Heart right ventricle (tissue), 16 donors: Measurements from ENCODE around the gene RAB6C. TPM values are rescaled to one million over a fixed set of nuclear protein-coding genes. Genes with fewer than 3 reads are reported as not detected.
"Not testable (repeated sequence)": the region's sequence is repeated elsewhere in the genome, so short reads cannot be mapped to it uniquely, and the experiment has no call there.

Source experiments
- ATAC-seq, 8 donors: fragments of 200-7000 bp; cut with Tn5 transposase; one replicate each; pipeline ENCODE4 v1.9.1; 2020; ENCODE audit warnings: mild to moderate bottlenecking in 8 of 8, moderate library complexity in 8 of 8, moderate number of reproducible peaks in 1 of 8
- DNase-seq, 2 donors: peaks; one replicate each; pipeline ENCODE4 v3.0.0-alpha.2; 2020
- H3K27ac ChIP-seq, 10 donors: fragments of 200-600 bp; sonication (generic) in 2 of 10; one replicate each; pipeline versions ENCODE4 v1.5.0 to v1.8.0; 2020 to 2022; ENCODE audit warnings: mild to moderate bottlenecking in 3 of 10
- H3K27me3 ChIP-seq, 7 donors: fragments of 200-600 bp; one replicate each; pipeline ENCODE4 v1.8.0; 2021 to 2022; ENCODE audit warnings: mild to moderate bottlenecking in 2 of 7
- H3K36me3 ChIP-seq, 9 donors: fragments of 200-600 bp; sonication (generic) in 1 of 9; one replicate each; pipeline versions ENCODE4 v1.5.0 to v1.8.0; 2020 to 2022; ENCODE audit warnings: mild to moderate bottlenecking in 2 of 9
- H3K4me1 ChIP-seq, 9 donors: fragments of 200-600 bp; sonication (generic) in 1 of 9; one replicate each; pipeline versions ENCODE4 v1.5.0 to v1.8.0; 2020 to 2022; ENCODE audit warnings: mild to moderate bottlenecking in 4 of 9
- H3K4me3 ChIP-seq, 10 donors: fragments of 200-600 bp; sonication (generic) in 2 of 10; one replicate each; pipeline versions ENCODE4 v1.5.0 to v1.8.0; 2020 to 2022; ENCODE audit warnings: mild to moderate bottlenecking in 7 of 10, moderate library complexity in 2 of 10
- H3K9me3 ChIP-seq, 11 donors: fragments of 200-600 bp in 10 of 11; sonication (generic) in 2 of 11; one replicate each; pipeline versions ENCODE4 v1.5.0 to v1.8.0; 2013 to 2022; ENCODE audit warnings: mild to moderate bottlenecking in 2 of 11, control low read depth in 1 of 11, moderate library complexity in 1 of 11
- WGBS, 2 donors: extraction: QIAGEN DNeasy Blood & Tissue Kit; methylation state at CpG; one replicate each; pipeline ENCODE4 v1.1.7; 2013; ENCODE audit warnings: inconsistent platforms in 1 of 2; 5-methylcytosine and 5-hydroxymethylcytosine counted together
- intact Hi-C, 10 donors: fragments of 100-400 bp; cut with DNase I; formaldehyde crosslinking; loops; one replicate each; pipeline versions ENCODE4 v1.11.1 to v1.14.2; 2022
- polyA plus RNA-seq, 2 donors: library from polyadenylated mRNA; stranded (reverse); fragments of 200-250 nt; gene quantifications; one replicate each; pipeline ENCODE4 v1.2.3, GENCODE V29; 2013
- total RNA-seq, 10 donors: library from RNA; stranded (reverse); fragmentation: NEBNext Ultra II Directional in 3 of 10; extraction: Animal tissue kit (Norgen Biotek cat#: 25700) in 3 of 10; gene quantifications; one replicate each; pipeline versions ENCODE4 v1.2.1 to v1.2.4, GENCODE V29; 2021 to 2023
- TF ChIP-seq, protein P1 (sequence below), 9 donors: fragments of 200-600 bp; sonication (generic) in 2 of 9; IDR thresholded peaks; one replicate each; pipeline versions ENCODE4 v1.5.0 to v1.8.0; 2021 to 2022; ENCODE audit warnings: antibody characterized with exemption in 9 of 9, mild to moderate bottlenecking in 5 of 9, moderate library complexity in 1 of 9
- donor health status: Arrhythmogenic right ventricular cardiomyopathy.
- donor health status: ischemic (EF 13 %, LVEDD 7.1; RV severe dilation, severe dysfunction).
- donor health status: healthy with polysubstance abuse.
- donor health status: DM: no; HTN: yes; CAD: no.
- donor health status: DM: no; HTN: no; CAD: no.
- donor health status: ischemic (EF 25% LVEDD 6.9; RV normal size, moderate dysfunction).
- donor health status: ischemic (EF 25% LVEDD 5.7; RV mildly dilated, moderate dysfunction).
- donor health status: healthy.
- donor health status: DM: yes; HTN: yes; CAD: no.
- donor health status: Ischemic cardiomyopathy.
- donor health status: ischemic (EF 35%, LVEDD 5.7; RV mildly dilated, moderate dysfunction).
- donor health status: nonischemic (EF 11% LVEDD 7.7; RV severe dilation, severe dysfunction).
- donor health status: DM: yes; HTN: yes; CAD: no.
- donor health status: PGD.
- donor health status: ischemic (EF 29% LVEDD 5.4; RV normal size, mild dysfunction).
- donor health status: nonischemic (EF 23%, LVEDD 6.1; RV moderate dilation, normal function).

Gene RAB6C
- total and polyA plus RNA-seq, 12 donors = 0.06 to 0.24 (median 0.21) TPM; not detected in 6

DNA sequence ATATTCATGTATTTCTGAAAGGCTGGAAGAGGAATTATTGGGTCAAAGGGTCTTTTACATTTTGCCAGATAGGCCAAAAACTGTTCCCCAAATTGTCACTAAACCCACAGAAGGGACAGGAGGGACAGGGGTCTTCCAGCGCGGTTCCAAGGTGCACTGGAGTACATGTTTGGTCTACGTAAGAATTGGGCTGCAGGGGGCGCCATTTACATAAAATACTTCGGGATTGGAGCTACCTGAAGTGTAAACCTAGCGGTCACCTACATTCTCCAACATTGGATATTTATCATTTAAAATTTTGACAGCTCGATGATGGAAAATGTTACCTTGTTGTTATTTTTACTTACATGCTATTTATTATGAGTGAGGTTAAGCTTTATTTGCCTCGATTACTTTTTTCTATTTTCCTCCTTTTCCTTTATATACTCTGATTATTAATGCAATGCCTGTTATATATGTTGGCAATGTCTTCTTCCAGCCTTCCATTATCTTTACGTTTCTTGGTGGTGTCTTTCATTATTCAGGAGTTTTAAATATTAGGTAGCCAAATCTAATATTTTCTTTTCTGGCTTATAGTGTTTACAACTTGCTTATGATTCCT is 43.0 kb upstream of the RAB6C start:
- Histone ChIP-seq H3K27ac (no peak overlapping the region), H3K4me3 (no peak overlapping the region), H3K9me3 (no peaks in the 10 kb centered on the region), H3K4me1 (peaks cover 0 to 7% (median 0%) of the 10 kb centered on the region in 9 donors), H3K27me3 (peaks cover 0 to 47% (median 32%) of the 10 kb centered on the region in 7 donors), H3K36me3 (no peaks in the 10 kb centered on the region)
- TF ChIP-seq, protein P1, sequence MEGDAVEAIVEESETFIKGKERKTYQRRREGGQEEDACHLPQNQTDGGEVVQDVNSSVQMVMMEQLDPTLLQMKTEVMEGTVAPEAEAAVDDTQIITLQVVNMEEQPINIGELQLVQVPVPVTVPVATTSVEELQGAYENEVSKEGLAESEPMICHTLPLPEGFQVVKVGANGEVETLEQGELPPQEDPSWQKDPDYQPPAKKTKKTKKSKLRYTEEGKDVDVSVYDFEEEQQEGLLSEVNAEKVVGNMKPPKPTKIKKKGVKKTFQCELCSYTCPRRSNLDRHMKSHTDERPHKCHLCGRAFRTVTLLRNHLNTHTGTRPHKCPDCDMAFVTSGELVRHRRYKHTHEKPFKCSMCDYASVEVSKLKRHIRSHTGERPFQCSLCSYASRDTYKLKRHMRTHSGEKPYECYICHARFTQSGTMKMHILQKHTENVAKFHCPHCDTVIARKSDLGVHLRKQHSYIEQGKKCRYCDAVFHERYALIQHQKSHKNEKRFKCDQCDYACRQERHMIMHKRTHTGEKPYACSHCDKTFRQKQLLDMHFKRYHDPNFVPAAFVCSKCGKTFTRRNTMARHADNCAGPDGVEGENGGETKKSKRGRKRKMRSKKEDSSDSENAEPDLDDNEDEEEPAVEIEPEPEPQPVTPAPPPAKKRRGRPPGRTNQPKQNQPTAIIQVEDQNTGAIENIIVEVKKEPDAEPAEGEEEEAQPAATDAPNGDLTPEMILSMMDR (IDR thresholded peaks at IDR 0.05) = peak in 4 of 9 donors; percentile 49 to 77 (median 64)
- DNase-seq = peak in 1 of 2 donors; percentile 30
- intact Hi-C loops = loop anchor here in 4 of 10 donors (5.0 kb wide), 2 partner anchors 391 to 396 kb away; no protein-coding TSS in a partner anchor
- WGBS, 2 donors = 39 to 74% methylated on average over 9 of the region's 9 CpGs
- peak in 1 of 8 donors; percentile 55 for ATAC-seq

DNA sequence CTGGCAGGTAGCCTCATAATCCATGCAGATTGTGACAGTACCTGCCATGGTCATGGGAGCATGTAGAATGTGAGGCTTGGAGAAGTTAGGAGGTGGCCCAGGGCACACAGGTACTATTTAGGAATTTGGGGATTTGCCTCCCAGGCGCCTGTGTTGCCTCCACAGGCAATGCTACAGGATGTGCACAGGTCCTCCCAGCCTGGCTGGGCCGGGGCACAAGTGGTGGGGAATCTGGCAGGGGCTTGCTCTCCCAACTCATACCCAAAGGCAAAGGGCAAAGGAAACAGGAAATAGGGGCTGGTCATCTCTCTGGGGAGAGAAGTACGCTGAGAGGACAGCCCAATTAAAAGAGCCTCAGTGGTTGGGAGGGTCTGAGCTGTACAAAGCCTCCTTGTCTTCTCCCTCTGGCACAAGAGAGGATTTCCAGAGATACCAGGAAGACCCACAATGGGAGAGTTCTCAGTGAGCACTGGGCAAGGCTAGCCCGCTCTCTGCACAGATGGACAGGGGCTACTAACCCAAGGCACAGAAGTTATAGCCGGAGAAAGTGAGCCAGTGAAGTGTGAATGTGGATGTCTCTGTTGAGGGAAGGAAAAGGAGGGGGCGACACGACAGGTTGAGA is 40.5 kb upstream of the RAB6C start:
- not testable (repeated sequence) for H3K4me1 ChIP-seq, ATAC-seq, H3K36me3 ChIP-seq, H3K9me3 ChIP-seq, H3K4me3 ChIP-seq, DNase-seq, H3K27ac ChIP-seq
- 75 to 78% methylated on average over 7 of the region's 7 CpGs for WGBS, 2 donors
- intact Hi-C loops = loop anchor here in 4 of 10 donors (5.0 kb wide), 2 partner anchors 388 to 393 kb away; no protein-coding TSS in a partner anchor
- H3K27me3 ChIP-seq = peaks cover 0 to 26% (median 12%) of the 10 kb centered on the region in 7 donors

DNA sequence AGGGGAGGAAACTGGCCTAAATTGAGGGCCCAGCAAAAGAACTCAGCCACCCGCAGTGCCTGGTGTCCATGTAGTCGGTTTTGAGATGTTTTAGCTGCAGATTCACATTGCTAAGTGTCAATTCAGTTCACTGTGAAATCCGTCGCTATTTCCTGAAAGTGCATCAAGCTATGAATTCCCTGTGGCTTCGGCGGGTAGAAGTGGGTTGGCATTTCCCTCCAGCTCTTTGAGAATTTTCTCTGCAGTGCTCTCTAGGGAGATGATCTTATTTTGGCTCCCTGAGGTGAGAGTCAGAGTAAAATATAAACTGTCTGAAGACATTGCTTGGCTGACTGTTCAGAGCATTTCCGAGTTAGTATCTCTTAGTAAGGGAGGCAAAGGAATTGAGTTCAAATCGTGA is 36.0 kb upstream of the RAB6C start:
- peaks cover 0 to 15% (median 3%) of the 10 kb centered on the region in 7 donors for H3K27me3 ChIP-seq
- intact Hi-C loops, ATAC-seq, H3K9me3 ChIP-seq, H3K36me3 ChIP-seq, H3K4me3 ChIP-seq, H3K27ac ChIP-seq, DNase-seq, H3K4me1 ChIP-seq: not testable (repeated sequence)
- 75 to 78% methylated on average over 8 of the region's 8 CpGs for WGBS, 2 donors

DNA sequence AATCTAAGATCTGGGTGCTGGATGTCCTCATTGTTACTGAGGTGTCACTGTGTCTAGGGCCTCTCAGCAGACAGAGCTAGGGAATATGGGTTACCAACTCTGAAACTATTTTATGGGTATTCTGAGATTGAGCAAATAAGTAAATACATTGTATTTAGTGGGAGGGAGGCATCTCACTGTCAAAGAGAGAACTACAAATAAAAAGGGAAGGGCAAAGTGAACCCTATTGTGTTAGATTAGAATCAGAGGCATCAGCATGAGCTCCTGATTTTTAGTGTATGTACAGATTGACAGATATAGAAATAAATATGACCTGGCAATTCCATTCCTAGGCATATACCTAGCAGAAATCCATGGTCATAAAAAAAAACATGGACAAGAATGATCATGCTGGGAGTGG is 33.9 kb upstream of the RAB6C start:
- Histone ChIP-seq H3K27me3 (peaks cover 0 to 19% (median 3%) of the 10 kb centered on the region in 7 donors), H3K4me3 (no peak overlapping the region), H3K36me3 (no peaks in the 10 kb centered on the region), H3K27ac (no peak overlapping the region), H3K9me3 (no peaks in the 10 kb centered on the region), H3K4me1 (no peaks in the 10 kb centered on the region)
- intact Hi-C loops = no loop called here
- TF ChIP-seq, protein P1 (IDR thresholded peaks at IDR 0.05) = no peak
- ATAC-seq (no peak), DNase-seq (no peak)

DNA sequence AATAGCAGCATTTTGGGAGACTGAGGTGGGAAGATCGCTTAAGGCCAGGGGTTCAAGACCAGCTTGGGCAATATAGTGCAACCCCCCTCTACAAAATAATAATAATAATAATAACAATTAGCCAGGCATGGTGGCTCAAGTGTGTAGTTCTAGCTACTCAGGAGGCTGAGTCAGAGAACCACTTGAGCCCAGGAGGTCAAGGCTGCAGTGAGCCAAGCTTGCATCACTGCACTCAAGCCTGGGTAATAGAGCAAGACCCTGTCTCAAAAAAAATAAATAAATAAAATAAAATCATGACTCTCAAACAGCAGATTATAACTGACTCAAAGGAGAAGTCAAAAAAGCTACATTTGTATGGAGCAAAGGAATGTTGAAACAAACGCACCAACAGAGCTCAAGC is 31.8 kb upstream of the RAB6C start:
- H3K27ac ChIP-seq, H3K36me3 ChIP-seq, intact Hi-C loops, H3K9me3 ChIP-seq, ATAC-seq, H3K4me1 ChIP-seq, DNase-seq, H3K4me3 ChIP-seq: not testable (repeated sequence)
- WGBS, 2 donors = 49 to 78% methylated on average over 2 of the region's 2 CpGs
- H3K27me3 ChIP-seq = peaks cover 0 to 19% (median 0%) of the 10 kb centered on the region in 7 donors

DNA sequence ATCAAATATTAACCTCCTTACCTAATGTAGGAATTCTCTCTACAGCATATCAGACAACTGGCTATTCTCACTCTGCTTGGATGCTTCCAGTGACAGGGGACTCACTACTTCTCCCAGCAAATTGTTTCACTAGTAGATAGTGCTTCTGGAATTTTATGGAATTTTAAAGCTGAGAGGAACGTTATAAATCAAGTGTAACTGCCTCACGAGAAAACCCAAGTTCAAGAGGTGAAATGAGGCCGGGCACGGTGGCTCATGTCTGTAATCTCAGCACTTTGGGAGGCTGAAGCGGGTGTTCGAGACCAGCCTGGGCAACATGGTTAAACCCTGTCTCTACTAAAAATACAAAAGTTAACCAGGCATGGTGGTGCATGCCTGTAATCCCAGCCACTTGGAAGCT is 23.3 kb upstream of the RAB6C start:
- intact Hi-C loops = not testable (repeated sequence)

More for the DNA sequence above, 23.3 kb upstream of the RAB6C start:
- not testable (repeated sequence) for H3K4me1 ChIP-seq, ATAC-seq, H3K36me3 ChIP-seq, H3K27ac ChIP-seq, DNase-seq, H3K4me3 ChIP-seq, H3K9me3 ChIP-seq
- 86 to 89% methylated on average over 6 of the region's 6 CpGs for WGBS, 2 donors
- peaks cover 0 to 10% (median 0%) of the 10 kb centered on the region in 7 donors for H3K27me3 ChIP-seq
